Measurements from ENCODE around the gene DENND4C.
"Not testable (repeated sequence)": the region's sequence is repeated elsewhere in the genome, so short reads cannot be mapped to it uniquely, and the experiment has no call there.

The DENND4C gene

DNA sequence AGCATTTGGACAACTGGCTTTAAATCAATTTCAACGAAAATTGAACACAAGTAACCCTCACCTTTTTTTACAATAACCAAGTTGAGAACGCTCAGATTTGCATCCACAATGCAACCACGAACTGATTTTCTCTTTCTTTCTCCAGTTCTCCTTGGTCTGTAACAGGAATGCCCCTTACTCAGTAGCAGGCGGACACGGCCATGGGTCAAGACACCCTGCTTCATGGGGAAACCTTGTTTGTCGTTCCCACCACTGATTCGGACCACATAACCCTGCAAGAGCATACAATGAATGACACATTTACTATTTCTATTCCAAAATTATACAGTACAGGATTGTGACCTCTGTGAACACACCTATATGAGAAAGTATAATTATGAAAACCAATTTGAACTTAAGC, 148.2 kb downstream of the DENND4C start:
- Histone ChIP-seq H3K36me3 (ENCODE audit: control insufficient read depth in 1 of 2, insufficient read depth in 2 of 2, low read length in 2 of 2) (peaks cover 44 to 51% of the 10 kb centered on the region in 2 donors), H3K27ac (ENCODE audit: low read depth, low read length) (no peak overlapping the region), H3K4me1 (ENCODE audit: control insufficient read depth in 1 of 2, insufficient read depth in 2 of 2, low read length in 2 of 2) (peaks cover 23 to 29% of the 10 kb centered on the region in 2 donors), H3K9me3 (ENCODE audit: control insufficient read depth in 1 of 2, low read length in 2 of 2) (no peaks in the 10 kb centered on the region), H3K4me3 (ENCODE audit: low read depth in 1 of 2, low read length in 2 of 2) (peak overlapping the region; percentile 87 to 93), H3K27me3 (ENCODE audit: control insufficient read depth in 1 of 2, insufficient read depth in 2 of 2, low read length in 2 of 2) (no peaks in the 10 kb centered on the region), H3K9ac (ENCODE audit: low read depth in 1 of 2, low read length in 2 of 2) (peak overlapping the region; percentile 82 to 87)

DNA sequence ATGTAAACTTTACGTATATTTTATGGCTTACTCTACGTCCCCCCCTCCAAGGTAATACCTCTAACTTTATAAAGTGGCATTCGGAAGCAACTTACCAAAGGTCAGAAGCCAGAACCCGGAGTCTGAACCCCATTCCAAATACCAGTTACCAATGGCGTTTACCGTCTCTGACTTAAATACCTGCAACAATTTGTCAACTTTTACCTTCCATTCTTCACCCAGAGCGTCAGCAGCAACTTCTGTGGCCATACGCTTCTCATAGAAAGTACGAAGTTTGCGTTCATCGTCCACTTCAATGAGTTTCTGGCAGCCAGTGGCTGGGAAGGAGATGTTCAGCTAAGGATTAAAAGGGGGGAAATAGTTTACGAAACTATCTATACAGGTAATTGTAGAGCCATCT, 148.8 kb downstream of the DENND4C start:
- H3K9me3 ChIP-seq (ENCODE audit: control insufficient read depth in 1 of 2, low read length in 2 of 2), result no peaks in the 10 kb centered on the region
- peaks cover 42 to 45% of the 10 kb centered on the region in 2 donors for H3K36me3 ChIP-seq (ENCODE audit: control insufficient read depth in 1 of 2, insufficient read depth in 2 of 2, low read length in 2 of 2)
- no peaks in the 10 kb centered on the region for H3K27me3 ChIP-seq (ENCODE audit: control insufficient read depth in 1 of 2, insufficient read depth in 2 of 2, low read length in 2 of 2)
- peak overlapping the region; percentile 86 for H3K27ac ChIP-seq (ENCODE audit: low read depth, low read length)
- peak overlapping the region; percentile 87 to 93 for H3K4me3 ChIP-seq (ENCODE audit: low read depth in 1 of 2, low read length in 2 of 2)
- H3K4me1 ChIP-seq (ENCODE audit: control insufficient read depth in 1 of 2, insufficient read depth in 2 of 2, low read length in 2 of 2), result peaks cover 23 to 29% of the 10 kb centered on the region in 2 donors
- H3K9ac ChIP-seq (ENCODE audit: low read depth in 1 of 2, low read length in 2 of 2), result peak overlapping the region; percentile 82 to 87

GRCh38 chr9:19379697-19380046, 149.2 kb downstream of the DENND4C start:
- Histone ChIP-seq H3K36me3 (ENCODE audit: control insufficient read depth in 1 of 2, insufficient read depth in 2 of 2, low read length in 2 of 2) (peaks cover 38 to 41% of the 10 kb centered on the region in 2 donors), H3K27me3 (ENCODE audit: control insufficient read depth in 1 of 2, insufficient read depth in 2 of 2, low read length in 2 of 2) (no peaks in the 10 kb centered on the region), H3K4me1 (ENCODE audit: control insufficient read depth in 1 of 2, insufficient read depth in 2 of 2, low read length in 2 of 2) (peaks cover 23 to 29% of the 10 kb centered on the region in 2 donors), H3K9ac (ENCODE audit: low read depth in 1 of 2, low read length in 2 of 2) (peak overlapping the region; percentile 82 to 87), H3K27ac (ENCODE audit: low read depth, low read length) (peak overlapping the region; percentile 86), H3K9me3 (ENCODE audit: control insufficient read depth in 1 of 2, low read length in 2 of 2) (no peaks in the 10 kb centered on the region), H3K4me3 (ENCODE audit: low read depth in 1 of 2, low read length in 2 of 2) (peak overlapping the region; percentile 87 to 93)

GRCh38 chr9:19380826-19381075, 150.3 kb downstream of the DENND4C start:
- Histone ChIP-seq H3K27me3 (ENCODE audit: control insufficient read depth in 1 of 2, insufficient read depth in 2 of 2, low read length in 2 of 2) (no peaks in the 10 kb centered on the region), H3K4me1 (ENCODE audit: control insufficient read depth in 1 of 2, insufficient read depth in 2 of 2, low read length in 2 of 2) (peaks cover 23 to 29% of the 10 kb centered on the region in 2 donors), H3K9me3 (ENCODE audit: control insufficient read depth in 1 of 2, low read length in 2 of 2) (no peaks in the 10 kb centered on the region), H3K27ac (ENCODE audit: low read depth, low read length) (peak overlapping the region; percentile 87), H3K9ac (ENCODE audit: low read depth in 1 of 2, low read length in 2 of 2) (peak overlapping the region; percentile 70 to 87), H3K36me3 (ENCODE audit: control insufficient read depth in 1 of 2, insufficient read depth in 2 of 2, low read length in 2 of 2) (peaks cover 29 to 30% of the 10 kb centered on the region in 2 donors), H3K4me3 (ENCODE audit: low read depth in 1 of 2, low read length in 2 of 2) (peak overlapping the region; percentile 87 to 93)

GRCh38 chr9:19381656-19382055, 151.2 kb downstream of the DENND4C start:
- Histone ChIP-seq H3K27ac (ENCODE audit: low read depth, low read length) (no peak overlapping the region), H3K4me1 (ENCODE audit: control insufficient read depth in 1 of 2, insufficient read depth in 2 of 2, low read length in 2 of 2) (peaks cover 23 to 29% of the 10 kb centered on the region in 2 donors), H3K4me3 (ENCODE audit: low read depth in 1 of 2, low read length in 2 of 2) (no peak overlapping the region), H3K9me3 (ENCODE audit: control insufficient read depth in 1 of 2, low read length in 2 of 2) (no peaks in the 10 kb centered on the region), H3K27me3 (ENCODE audit: control insufficient read depth in 1 of 2, insufficient read depth in 2 of 2, low read length in 2 of 2) (no peaks in the 10 kb centered on the region), H3K9ac (ENCODE audit: low read depth in 1 of 2, low read length in 2 of 2) (no peak overlapping the region), H3K36me3 (ENCODE audit: control insufficient read depth in 1 of 2, insufficient read depth in 2 of 2, low read length in 2 of 2) (peaks cover 21 to 22% of the 10 kb centered on the region in 2 donors)

- not testable (repeated sequence) for H3K27me3 ChIP-seq (ENCODE audit: control insufficient read depth in 1 of 2, insufficient read depth in 2 of 2, low read length in 2 of 2); H3K4me3 ChIP-seq (ENCODE audit: low read depth in 1 of 2, low read length in 2 of 2); H3K9ac ChIP-seq (ENCODE audit: low read depth in 1 of 2, low read length in 2 of 2); H3K27ac ChIP-seq (ENCODE audit: low read depth, low read length); H3K4me1 ChIP-seq (ENCODE audit: control insufficient read depth in 1 of 2, insufficient read depth in 2 of 2, low read length in 2 of 2); H3K36me3 ChIP-seq (ENCODE audit: control insufficient read depth in 1 of 2, insufficient read depth in 2 of 2, low read length in 2 of 2); H3K9me3 ChIP-seq (ENCODE audit: control insufficient read depth in 1 of 2, low read length in 2 of 2)
Measured at GRCh38 chr9:19385212-19385611, 154.7 kb downstream of the DENND4C start.

DNA sequence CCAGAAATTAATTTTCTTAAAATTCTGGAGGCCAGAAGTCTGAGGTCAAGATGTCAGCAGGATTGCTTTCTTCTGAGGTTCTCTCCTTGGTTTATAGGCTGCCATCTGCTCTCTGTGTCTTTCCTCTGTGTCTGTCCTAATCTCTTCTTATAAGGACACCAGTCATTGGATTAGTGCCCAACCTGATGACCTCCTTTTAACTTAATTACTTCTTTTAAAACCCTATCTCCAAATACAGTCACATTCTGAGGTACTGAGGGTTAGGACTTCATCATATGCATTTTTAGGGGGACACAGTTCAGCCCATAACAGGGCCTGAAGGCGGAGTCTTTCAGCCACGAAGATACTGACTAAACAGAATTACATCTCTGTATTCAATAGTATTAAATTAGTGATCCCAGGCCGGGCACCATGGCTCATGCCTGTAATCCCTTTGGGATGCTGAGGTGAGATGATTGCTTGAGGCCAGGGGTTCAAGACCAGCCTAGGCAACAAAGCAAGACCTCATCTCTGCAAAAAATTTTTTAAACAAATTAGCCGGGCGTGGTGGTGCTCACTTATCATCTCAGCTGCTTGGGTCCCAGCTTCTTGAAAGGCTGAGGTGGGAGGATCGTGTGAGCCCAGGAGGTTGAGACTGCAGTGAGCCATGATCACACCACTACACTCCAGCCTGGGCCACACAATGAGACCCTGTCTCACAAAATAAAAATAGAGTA, 155.5 kb downstream of the DENND4C start:
- Histone ChIP-seq H3K9me3 (ENCODE audit: control insufficient read depth in 1 of 2, low read length in 2 of 2) (no peaks in the 10 kb centered on the region), H3K4me1 (ENCODE audit: control insufficient read depth in 1 of 2, insufficient read depth in 2 of 2, low read length in 2 of 2) (peaks cover 0 to 3% of the 10 kb centered on the region in 2 donors), H3K36me3 (ENCODE audit: control insufficient read depth in 1 of 2, insufficient read depth in 2 of 2, low read length in 2 of 2) (no peaks in the 10 kb centered on the region), H3K4me3 (ENCODE audit: low read depth in 1 of 2, low read length in 2 of 2) (no peak overlapping the region), H3K9ac (ENCODE audit: low read depth in 1 of 2, low read length in 2 of 2) (no peak overlapping the region), H3K27me3 (ENCODE audit: control insufficient read depth in 1 of 2, insufficient read depth in 2 of 2, low read length in 2 of 2) (no peaks in the 10 kb centered on the region), H3K27ac (ENCODE audit: low read depth, low read length) (no peak overlapping the region)

GRCh38 chr9:19386502-19387044, 156.1 kb downstream of the DENND4C start:
- no peaks in the 10 kb centered on the region for H3K36me3 ChIP-seq (ENCODE audit: control insufficient read depth in 1 of 2, insufficient read depth in 2 of 2, low read length in 2 of 2)
- H3K27ac ChIP-seq (ENCODE audit: low read depth, low read length), result no peak overlapping the region
- no peaks in the 10 kb centered on the region for H3K27me3 ChIP-seq (ENCODE audit: control insufficient read depth in 1 of 2, insufficient read depth in 2 of 2, low read length in 2 of 2)
- H3K4me1 ChIP-seq (ENCODE audit: control insufficient read depth in 1 of 2, insufficient read depth in 2 of 2, low read length in 2 of 2), result no peaks in the 10 kb centered on the region
- H3K9me3 ChIP-seq (ENCODE audit: control insufficient read depth in 1 of 2, low read length in 2 of 2), result no peaks in the 10 kb centered on the region
- no peak overlapping the region for H3K9ac ChIP-seq (ENCODE audit: low read depth in 1 of 2, low read length in 2 of 2)
- H3K4me3 ChIP-seq (ENCODE audit: low read depth in 1 of 2, low read length in 2 of 2), result no peak overlapping the region

DNA sequence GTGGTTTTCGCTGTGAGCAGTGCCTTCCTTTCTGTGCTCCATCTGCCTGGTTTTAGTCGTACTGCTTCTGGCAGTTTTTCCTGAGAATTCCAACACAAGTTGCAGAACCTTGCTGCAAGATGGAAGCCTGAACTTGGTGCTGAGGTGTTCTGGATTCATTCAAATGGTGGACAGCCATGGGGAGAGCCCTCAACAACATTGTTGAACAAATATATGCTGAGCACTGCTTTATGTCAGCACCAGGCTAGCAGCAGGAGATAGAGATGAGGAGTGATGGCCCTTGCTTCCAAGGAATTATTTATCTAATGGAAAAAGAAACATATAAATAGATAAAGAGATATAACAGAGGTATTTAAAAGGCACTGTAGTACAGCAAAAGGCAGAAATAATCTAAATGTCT, 156.8 kb downstream of the DENND4C start:
- Histone ChIP-seq H3K4me1 (ENCODE audit: control insufficient read depth in 1 of 2, insufficient read depth in 2 of 2, low read length in 2 of 2) (no peaks in the 10 kb centered on the region), H3K36me3 (ENCODE audit: control insufficient read depth in 1 of 2, insufficient read depth in 2 of 2, low read length in 2 of 2) (no peaks in the 10 kb centered on the region), H3K9me3 (ENCODE audit: control insufficient read depth in 1 of 2, low read length in 2 of 2) (no peaks in the 10 kb centered on the region), H3K4me3 (ENCODE audit: low read depth in 1 of 2, low read length in 2 of 2) (no peak overlapping the region), H3K27ac (ENCODE audit: low read depth, low read length) (no peak overlapping the region), H3K9ac (ENCODE audit: low read depth in 1 of 2, low read length in 2 of 2) (no peak overlapping the region), H3K27me3 (ENCODE audit: control insufficient read depth in 1 of 2, insufficient read depth in 2 of 2, low read length in 2 of 2) (no peaks in the 10 kb centered on the region)

GRCh38 chr9:19389539-19389938, 159.0 kb downstream of the DENND4C start:
- H3K9ac ChIP-seq (ENCODE audit: low read depth in 1 of 2, low read length in 2 of 2); H3K27me3 ChIP-seq (ENCODE audit: control insufficient read depth in 1 of 2, insufficient read depth in 2 of 2, low read length in 2 of 2); H3K9me3 ChIP-seq (ENCODE audit: control insufficient read depth in 1 of 2, low read length in 2 of 2); H3K4me1 ChIP-seq (ENCODE audit: control insufficient read depth in 1 of 2, insufficient read depth in 2 of 2, low read length in 2 of 2); H3K4me3 ChIP-seq (ENCODE audit: low read depth in 1 of 2, low read length in 2 of 2); H3K27ac ChIP-seq (ENCODE audit: low read depth, low read length); H3K36me3 ChIP-seq (ENCODE audit: control insufficient read depth in 1 of 2, insufficient read depth in 2 of 2, low read length in 2 of 2): not testable (repeated sequence)
